ENCODE results near the gene CRADD.
"Not testable (repeated sequence)": the region's sequence is repeated elsewhere in the genome, so short reads cannot be mapped to it uniquely, and the experiment has no call there.

Gene CRADD

DNA sequence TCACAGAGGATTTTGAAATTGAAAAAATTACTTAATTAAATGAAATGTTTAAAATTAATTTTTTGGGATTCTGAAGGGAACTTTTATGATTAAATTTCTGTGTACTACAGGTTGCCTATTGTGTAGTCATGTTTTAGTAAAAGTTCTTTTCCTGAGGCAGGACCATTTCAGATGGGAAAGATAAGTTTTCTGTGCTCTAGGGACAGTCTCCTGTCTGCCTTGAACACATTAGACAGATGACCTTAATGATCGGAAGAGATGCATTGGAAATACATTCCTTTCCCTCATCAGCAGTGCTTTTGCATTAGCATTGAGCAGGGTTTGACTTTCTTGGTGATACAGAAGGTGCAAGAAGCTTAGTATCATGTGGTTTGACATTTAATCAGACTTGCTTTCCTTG, 28.1 kb downstream of the CRADD start:
- Histone ChIP-seq H3K27me3 (ENCODE audit: control insufficient read depth, insufficient read depth, low read length) (no peaks in the 10 kb centered on the region), H3K4me3 (ENCODE audit: low read length) (no peak overlapping the region), H3K27ac (ENCODE audit: low read length) (no peak overlapping the region), H3K4me1 (ENCODE audit: control insufficient read depth, insufficient read depth, low read length) (no peaks in the 10 kb centered on the region), H3K36me3 (ENCODE audit: control insufficient read depth, insufficient read depth, low read length) (no peaks in the 10 kb centered on the region), H3K9me3 (ENCODE audit: control insufficient read depth, insufficient read depth, low read length) (no peaks in the 10 kb centered on the region)
- WGBS (ENCODE audit: insufficient coverage, insufficient read length) = no CpG with 5 or more reads among the region's 1 CpG
- DNase-seq (ENCODE audit: low read depth, low spot score) = no peak

- no peaks in the 10 kb centered on the region for H3K27me3 ChIP-seq (ENCODE audit: control insufficient read depth, insufficient read depth, low read length)
- H3K27ac ChIP-seq (ENCODE audit: low read length) = no peak overlapping the region
- no peaks in the 10 kb centered on the region for H3K4me1 ChIP-seq (ENCODE audit: control insufficient read depth, insufficient read depth, low read length)
- no peaks in the 10 kb centered on the region for H3K9me3 ChIP-seq (ENCODE audit: control insufficient read depth, insufficient read depth, low read length)
- no peaks in the 10 kb centered on the region for H3K36me3 ChIP-seq (ENCODE audit: control insufficient read depth, insufficient read depth, low read length)
- no peak for DNase-seq (ENCODE audit: low read depth, low spot score)
- no CpG with 5 or more reads among the region's 2 CpGs for WGBS (ENCODE audit: insufficient coverage, insufficient read length)
- H3K4me3 ChIP-seq (ENCODE audit: low read length) = no peak overlapping the region
Observed at GRCh38 chr12:93706387-93706786, 29.2 kb downstream of the CRADD start.

DNA sequence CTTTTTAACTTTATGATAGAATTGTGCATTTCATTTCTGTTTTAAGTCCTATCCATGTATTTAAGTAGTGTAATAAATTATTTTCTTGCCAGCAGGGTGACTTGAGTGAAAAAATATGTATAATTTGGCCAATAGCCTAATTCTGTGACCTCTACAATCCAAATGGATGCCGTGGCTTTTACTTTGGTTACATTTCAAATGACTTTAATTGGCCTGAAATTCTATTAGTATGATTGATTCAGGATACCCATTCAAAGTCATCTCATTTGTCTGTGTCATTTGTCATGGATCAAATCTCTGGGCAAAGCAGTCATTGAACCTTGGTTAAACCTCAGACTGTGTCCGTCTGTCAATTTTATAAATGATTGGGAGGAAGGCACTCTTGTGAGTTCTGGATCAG, 29.6 kb downstream of the CRADD start:
- DNase-seq (ENCODE audit: low read depth, low spot score) = no peak
- no peaks in the 10 kb centered on the region for H3K9me3 ChIP-seq (ENCODE audit: control insufficient read depth, insufficient read depth, low read length)
- H3K36me3 ChIP-seq (ENCODE audit: control insufficient read depth, insufficient read depth, low read length) = no peaks in the 10 kb centered on the region
- H3K27ac ChIP-seq (ENCODE audit: low read length) = no peak overlapping the region
- H3K27me3 ChIP-seq (ENCODE audit: control insufficient read depth, insufficient read depth, low read length) = no peaks in the 10 kb centered on the region
- no CpG with 5 or more reads among the region's 2 CpGs for WGBS (ENCODE audit: insufficient coverage, insufficient read length)
- no peak overlapping the region for H3K4me3 ChIP-seq (ENCODE audit: low read length)
- no peaks in the 10 kb centered on the region for H3K4me1 ChIP-seq (ENCODE audit: control insufficient read depth, insufficient read depth, low read length)

DNA sequence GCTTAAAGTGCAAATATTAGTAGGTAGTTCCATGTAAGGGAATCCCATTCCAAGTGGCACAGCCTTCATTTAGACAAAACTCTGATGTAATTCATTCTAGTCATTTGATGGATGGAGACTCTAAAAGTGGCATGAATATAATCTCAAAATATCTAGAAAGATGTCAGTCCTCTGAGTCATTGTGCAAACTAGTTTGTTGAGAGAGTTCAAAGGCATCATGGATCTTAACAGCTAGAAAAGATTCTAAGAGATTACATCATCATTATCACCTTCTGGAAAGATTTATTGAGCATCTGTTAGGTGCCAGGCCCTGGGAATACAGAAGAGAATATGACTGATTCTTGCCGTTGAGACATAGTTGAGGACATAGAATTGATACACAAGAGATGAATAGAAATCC, 30.7 kb downstream of the CRADD start:
- Histone ChIP-seq H3K4me3 (ENCODE audit: low read length) (no peak overlapping the region), H3K36me3 (ENCODE audit: control insufficient read depth, insufficient read depth, low read length) (no peaks in the 10 kb centered on the region), H3K27ac (ENCODE audit: low read length) (no peak overlapping the region), H3K27me3 (ENCODE audit: control insufficient read depth, insufficient read depth, low read length) (no peaks in the 10 kb centered on the region), H3K4me1 (ENCODE audit: control insufficient read depth, insufficient read depth, low read length) (no peaks in the 10 kb centered on the region), H3K9me3 (ENCODE audit: control insufficient read depth, insufficient read depth, low read length) (no peaks in the 10 kb centered on the region)
- no CpG with 5 or more reads among the region's 1 CpG for WGBS (ENCODE audit: insufficient coverage, insufficient read length)
- DNase-seq (ENCODE audit: low read depth, low spot score) = no peak

DNA sequence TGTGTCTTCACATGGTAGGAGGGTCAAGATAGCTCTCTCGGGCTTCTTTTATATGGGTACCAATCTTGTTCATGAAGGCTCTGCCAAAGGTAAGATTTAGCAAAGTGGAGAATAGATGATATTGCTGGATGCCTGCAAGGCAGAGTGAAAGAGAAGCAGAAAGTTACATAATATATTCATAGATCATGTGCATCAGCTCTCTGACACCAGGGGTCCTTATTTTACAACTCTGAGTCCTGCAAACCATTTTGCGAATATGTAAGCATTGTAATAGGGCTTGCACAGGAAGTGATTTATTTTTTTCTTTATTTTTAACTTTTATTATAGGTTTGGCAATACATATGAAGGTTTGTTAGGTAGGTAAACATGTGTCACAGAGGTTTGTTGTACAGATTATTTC, 31.8 kb downstream of the CRADD start:
- H3K27ac ChIP-seq (ENCODE audit: low read length) = no peak overlapping the region
- H3K4me3 ChIP-seq (ENCODE audit: low read length) = no peak overlapping the region
- DNase-seq (ENCODE audit: low read depth, low spot score) = no peak
- H3K9me3 ChIP-seq (ENCODE audit: control insufficient read depth, insufficient read depth, low read length) = no peaks in the 10 kb centered on the region
- no peaks in the 10 kb centered on the region for H3K4me1 ChIP-seq (ENCODE audit: control insufficient read depth, insufficient read depth, low read length)
- no CpG with 5 or more reads among the region's 2 CpGs for WGBS (ENCODE audit: insufficient coverage, insufficient read length)
- no peaks in the 10 kb centered on the region for H3K36me3 ChIP-seq (ENCODE audit: control insufficient read depth, insufficient read depth, low read length)
- no peaks in the 10 kb centered on the region for H3K27me3 ChIP-seq (ENCODE audit: control insufficient read depth, insufficient read depth, low read length)

DNA sequence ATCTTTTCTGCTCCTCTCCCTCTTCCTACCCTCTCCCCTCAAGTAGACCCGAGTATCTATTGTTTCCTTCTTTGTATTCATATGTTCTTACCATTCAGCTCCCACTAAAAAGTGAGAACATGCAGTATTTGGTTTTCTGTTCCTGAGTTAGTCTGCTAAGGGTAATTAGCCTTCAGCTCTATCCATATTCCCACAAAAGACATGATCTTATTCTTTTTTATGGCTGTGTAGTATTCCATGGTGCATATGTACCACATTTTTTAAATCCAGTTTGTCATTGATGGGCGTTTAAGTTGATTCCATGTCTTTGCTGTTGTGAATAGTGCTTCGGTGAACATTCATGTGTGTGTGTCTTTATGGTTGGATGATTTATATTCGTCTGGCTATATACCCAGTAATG, 32.2 kb downstream of the CRADD start:
- Histone ChIP-seq H3K4me3 (ENCODE audit: low read length) (no peak overlapping the region), H3K4me1 (ENCODE audit: control insufficient read depth, insufficient read depth, low read length) (no peaks in the 10 kb centered on the region), H3K27me3 (ENCODE audit: control insufficient read depth, insufficient read depth, low read length) (no peaks in the 10 kb centered on the region), H3K27ac (ENCODE audit: low read length) (no peak overlapping the region), H3K9me3 (ENCODE audit: control insufficient read depth, insufficient read depth, low read length) (no peaks in the 10 kb centered on the region), H3K36me3 (ENCODE audit: control insufficient read depth, insufficient read depth, low read length) (no peaks in the 10 kb centered on the region)
- WGBS (ENCODE audit: insufficient coverage, insufficient read length) = no CpG with 5 or more reads among the region's 4 CpGs
- DNase-seq (ENCODE audit: low read depth, low spot score) = no peak

GRCh38 chr12:93710574-93710926, 33.4 kb downstream of the CRADD start:
- Histone ChIP-seq H3K27ac (ENCODE audit: low read length) (no peak overlapping the region), H3K9me3 (ENCODE audit: control insufficient read depth, insufficient read depth, low read length) (no peaks in the 10 kb centered on the region), H3K4me3 (ENCODE audit: low read length) (no peak overlapping the region), H3K36me3 (ENCODE audit: control insufficient read depth, insufficient read depth, low read length) (no peaks in the 10 kb centered on the region), H3K27me3 (ENCODE audit: control insufficient read depth, insufficient read depth, low read length) (no peaks in the 10 kb centered on the region), H3K4me1 (ENCODE audit: control insufficient read depth, insufficient read depth, low read length) (no peaks in the 10 kb centered on the region)
- DNase-seq (ENCODE audit: low read depth, low spot score) = no peak
- no CpG with 5 or more reads among the region's 2 CpGs for WGBS (ENCODE audit: insufficient coverage, insufficient read length)

DNA sequence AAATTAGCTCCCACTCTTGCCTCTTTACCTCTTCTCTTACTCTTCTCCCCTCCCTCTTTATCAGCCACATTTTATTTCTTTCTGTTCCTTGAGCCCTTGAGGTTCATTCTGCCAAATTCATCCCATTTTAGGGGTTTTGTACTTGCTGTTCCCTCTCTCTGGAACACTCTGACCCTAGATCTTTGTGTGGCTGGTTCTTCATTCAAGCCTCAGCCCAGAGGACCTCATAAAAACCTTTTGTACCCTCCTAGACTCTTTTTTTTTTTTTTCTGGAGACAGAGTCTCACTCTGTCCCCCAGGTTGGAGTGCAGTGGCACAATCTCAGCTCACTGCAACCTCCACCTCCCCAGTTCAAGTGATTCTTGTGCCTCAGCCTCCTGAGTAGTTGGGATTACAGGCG, 34.3 kb downstream of the CRADD start:
- not testable (repeated sequence) for H3K27me3 ChIP-seq (ENCODE audit: control insufficient read depth, insufficient read depth, low read length); H3K27ac ChIP-seq (ENCODE audit: low read length)

DNA sequence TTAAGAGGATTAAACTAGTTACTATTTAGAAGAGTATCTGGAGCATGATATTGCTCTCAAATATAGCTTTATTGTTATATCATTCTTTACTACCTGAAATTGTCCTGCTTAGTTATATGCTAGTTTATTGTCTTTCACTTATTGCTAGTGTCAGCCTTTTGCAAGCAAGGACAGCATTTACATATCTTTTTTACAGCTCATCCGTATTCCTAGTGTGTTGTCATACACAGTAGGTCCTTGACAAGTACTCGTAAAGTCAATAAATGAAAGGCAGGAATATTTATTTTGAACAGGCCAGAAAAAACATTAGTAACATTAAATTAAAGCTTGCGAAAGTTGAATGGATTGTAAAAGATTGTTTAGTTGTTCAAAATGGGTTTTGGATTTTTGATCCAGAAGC, 35.0 kb downstream of the CRADD start:
- H3K4me3 ChIP-seq (ENCODE audit: low read length) = no peak overlapping the region
- H3K36me3 ChIP-seq (ENCODE audit: control insufficient read depth, insufficient read depth, low read length) = no peaks in the 10 kb centered on the region
- no peak overlapping the region for H3K27ac ChIP-seq (ENCODE audit: low read length)
- no peaks in the 10 kb centered on the region for H3K9me3 ChIP-seq (ENCODE audit: control insufficient read depth, insufficient read depth, low read length)
- WGBS (ENCODE audit: insufficient coverage, insufficient read length) = 100% methylated on average over 1 of the region's 3 CpGs
- no peak for DNase-seq (ENCODE audit: low read depth, low spot score)
- no peaks in the 10 kb centered on the region for H3K4me1 ChIP-seq (ENCODE audit: control insufficient read depth, insufficient read depth, low read length)
- H3K27me3 ChIP-seq (ENCODE audit: control insufficient read depth, insufficient read depth, low read length) = no peaks in the 10 kb centered on the region

More for the DNA sequence above, 34.3 kb downstream of the CRADD start:
- not testable (repeated sequence) for H3K4me3 ChIP-seq (ENCODE audit: low read length); H3K4me1 ChIP-seq (ENCODE audit: control insufficient read depth, insufficient read depth, low read length); DNase-seq (ENCODE audit: low read depth, low spot score); H3K9me3 ChIP-seq (ENCODE audit: control insufficient read depth, insufficient read depth, low read length); H3K36me3 ChIP-seq (ENCODE audit: control insufficient read depth, insufficient read depth, low read length)
- no CpG with 5 or more reads among the region's 1 CpG for WGBS (ENCODE audit: insufficient coverage, insufficient read length)

GRCh38 chr12:93713060-93713459, 35.9 kb downstream of the CRADD start:
- no peaks in the 10 kb centered on the region for H3K27me3 ChIP-seq (ENCODE audit: control insufficient read depth, insufficient read depth, low read length)
- no peak overlapping the region for H3K4me3 ChIP-seq (ENCODE audit: low read length)
- no peaks in the 10 kb centered on the region for H3K4me1 ChIP-seq (ENCODE audit: control insufficient read depth, insufficient read depth, low read length)
- H3K36me3 ChIP-seq (ENCODE audit: control insufficient read depth, insufficient read depth, low read length) = no peaks in the 10 kb centered on the region
- no CpG with 5 or more reads among the region's 5 CpGs for WGBS (ENCODE audit: insufficient coverage, insufficient read length)
- H3K9me3 ChIP-seq (ENCODE audit: control insufficient read depth, insufficient read depth, low read length) = no peaks in the 10 kb centered on the region
- no peak overlapping the region for H3K27ac ChIP-seq (ENCODE audit: low read length)
- DNase-seq (ENCODE audit: low read depth, low spot score) = no peak

- H3K9me3 ChIP-seq (ENCODE audit: control insufficient read depth, insufficient read depth, low read length) = no peaks in the 10 kb centered on the region
- H3K36me3 ChIP-seq (ENCODE audit: control insufficient read depth, insufficient read depth, low read length) = no peaks in the 10 kb centered on the region
- no CpG with 5 or more reads among the region's 4 CpGs for WGBS (ENCODE audit: insufficient coverage, insufficient read length)
- no peak overlapping the region for H3K27ac ChIP-seq (ENCODE audit: low read length)
- H3K27me3 ChIP-seq (ENCODE audit: control insufficient read depth, insufficient read depth, low read length) = no peaks in the 10 kb centered on the region
- no peak for DNase-seq (ENCODE audit: low read depth, low spot score)
- no peak overlapping the region for H3K4me3 ChIP-seq (ENCODE audit: low read length)
- H3K4me1 ChIP-seq (ENCODE audit: control insufficient read depth, insufficient read depth, low read length) = no peaks in the 10 kb centered on the region
Observed at GRCh38 chr12:93713800-93714199, 36.6 kb downstream of the CRADD start.
